GM15510 (cell line): ENCODE data around the gene ZC3H18.

Source experiments
- POLR2A ChIP-seq: IDR thresholded peaks from 3 replicates; pipeline ENCODE4 v1.6.1; 2011; ENCODE audit warnings: borderline replicate concordance; ENCODE audit not compliant: insufficient read length; ENCODE audit errors: extremely low read depth

Gene ZC3H18

DNA sequence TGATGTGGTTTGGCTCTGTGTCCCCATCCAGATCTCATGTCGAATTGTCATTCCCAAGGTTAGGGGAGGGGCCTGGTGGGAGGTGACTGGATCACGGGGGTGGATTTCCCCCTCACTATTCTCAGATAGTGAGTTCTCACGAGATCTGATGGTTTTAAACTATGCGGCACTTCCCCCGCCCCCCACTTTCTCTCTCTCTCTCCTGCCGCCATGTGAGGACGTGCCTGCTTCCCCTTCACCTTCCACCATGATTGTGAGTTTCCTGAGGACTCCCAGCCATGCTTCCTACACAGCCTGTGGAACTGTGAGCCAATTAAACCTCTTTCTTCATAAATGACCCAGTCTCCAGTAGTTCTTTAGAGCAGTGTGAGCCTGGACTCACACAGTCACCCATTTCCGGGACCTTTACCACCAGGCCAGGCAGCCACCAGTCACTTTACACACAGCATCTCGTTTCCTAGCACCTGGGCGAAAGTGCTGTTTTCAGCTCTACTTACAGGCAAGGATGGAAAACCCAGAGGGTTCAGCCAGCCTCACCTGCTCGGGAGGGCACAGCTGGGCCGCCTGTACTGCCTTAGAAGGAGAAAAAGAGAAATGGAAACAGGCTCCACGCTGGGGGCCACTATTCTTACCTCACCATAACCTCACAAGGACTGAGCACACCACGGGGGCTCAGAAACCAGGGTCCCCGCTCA is 13.8 kb upstream of the ZC3H18 start:
- TF ChIP-seq POLR2A = no peak

DNA sequence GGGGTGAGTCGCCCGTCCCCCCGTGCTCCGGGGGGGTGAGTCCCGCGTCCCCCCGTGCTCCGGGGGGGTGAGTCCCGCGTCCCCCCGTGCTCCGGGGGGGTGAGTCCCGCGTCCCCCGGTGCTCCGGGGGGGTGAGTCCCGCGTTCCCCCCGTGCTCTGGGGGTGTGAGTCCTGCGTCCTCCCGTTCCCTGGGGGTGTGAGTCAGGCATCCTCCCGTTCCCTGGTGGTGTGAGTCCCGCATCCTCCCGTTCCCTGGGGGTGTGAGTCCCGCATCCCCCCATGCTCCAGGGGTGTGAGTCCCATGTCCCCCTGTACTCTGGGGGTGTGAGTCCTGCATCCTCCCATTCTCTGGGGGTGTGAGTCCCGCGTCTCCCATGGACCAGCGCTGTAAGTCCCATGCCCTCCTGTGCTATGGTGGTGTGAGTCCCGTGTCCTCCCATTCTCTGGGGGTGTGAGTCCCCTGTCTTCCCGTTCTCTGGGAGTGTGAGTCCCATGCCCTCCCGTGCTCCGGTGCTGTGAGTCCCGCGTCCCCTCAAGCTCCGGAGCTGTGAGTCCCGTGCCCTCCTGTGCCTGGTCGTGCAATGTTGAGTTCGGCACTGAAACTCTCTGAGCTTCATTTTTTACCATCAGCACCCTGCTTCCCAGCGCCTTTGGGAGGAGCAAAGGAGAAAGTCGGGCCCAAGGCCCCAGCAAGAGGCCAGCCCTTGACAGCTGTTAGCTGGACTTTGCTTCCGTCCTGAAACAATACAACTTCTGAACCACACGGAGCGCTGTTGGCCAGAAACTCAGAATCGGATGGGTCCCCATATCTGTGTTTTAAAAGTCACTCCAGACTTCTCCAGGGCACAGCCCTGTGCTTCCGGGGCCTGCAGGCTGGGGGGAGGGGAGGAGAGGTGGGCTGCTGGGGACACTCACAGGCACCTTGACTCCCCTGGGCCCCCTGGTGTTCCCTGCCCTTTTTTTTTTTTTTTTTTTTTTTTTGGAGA is 11.5 kb upstream of the ZC3H18 start:
- no peak for TF ChIP-seq POLR2A

DNA sequence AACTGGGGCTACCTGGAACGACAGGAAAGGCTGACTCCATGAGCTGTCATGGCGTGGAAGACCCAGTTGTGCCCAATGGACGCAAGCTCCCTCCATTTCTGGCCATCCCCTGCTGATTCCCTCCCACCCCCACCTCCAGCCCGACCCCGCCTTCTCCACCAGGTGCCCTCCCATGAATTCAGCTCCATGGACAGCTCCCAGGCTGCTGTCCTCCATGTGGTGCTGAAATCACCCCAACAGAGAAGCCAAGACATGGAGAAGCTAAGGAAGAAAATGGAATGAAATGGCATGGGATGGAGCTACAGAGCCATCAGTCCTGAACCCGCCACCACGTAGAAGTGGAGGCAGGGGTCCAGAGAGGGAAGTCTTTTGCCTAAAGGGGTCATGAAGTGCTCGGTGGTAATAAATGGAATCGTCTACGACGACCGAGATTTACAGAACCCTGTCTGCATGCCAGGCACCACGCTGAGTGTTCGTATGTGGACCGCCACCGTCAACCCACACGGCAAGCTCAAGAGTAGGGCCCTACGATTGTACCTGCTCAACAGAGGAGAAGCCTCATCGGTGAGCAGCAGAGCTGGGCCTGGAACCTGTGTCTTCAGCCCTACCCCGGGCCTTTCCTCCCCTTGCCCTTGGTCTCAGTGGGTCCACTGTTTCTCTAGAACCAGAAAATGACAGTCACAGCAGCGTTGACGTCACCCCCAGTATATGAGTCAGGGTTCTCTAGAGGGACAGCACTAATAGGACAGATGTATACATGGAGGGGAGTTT is 9.3 kb upstream of the ZC3H18 start:
- no peak for TF ChIP-seq POLR2A

DNA sequence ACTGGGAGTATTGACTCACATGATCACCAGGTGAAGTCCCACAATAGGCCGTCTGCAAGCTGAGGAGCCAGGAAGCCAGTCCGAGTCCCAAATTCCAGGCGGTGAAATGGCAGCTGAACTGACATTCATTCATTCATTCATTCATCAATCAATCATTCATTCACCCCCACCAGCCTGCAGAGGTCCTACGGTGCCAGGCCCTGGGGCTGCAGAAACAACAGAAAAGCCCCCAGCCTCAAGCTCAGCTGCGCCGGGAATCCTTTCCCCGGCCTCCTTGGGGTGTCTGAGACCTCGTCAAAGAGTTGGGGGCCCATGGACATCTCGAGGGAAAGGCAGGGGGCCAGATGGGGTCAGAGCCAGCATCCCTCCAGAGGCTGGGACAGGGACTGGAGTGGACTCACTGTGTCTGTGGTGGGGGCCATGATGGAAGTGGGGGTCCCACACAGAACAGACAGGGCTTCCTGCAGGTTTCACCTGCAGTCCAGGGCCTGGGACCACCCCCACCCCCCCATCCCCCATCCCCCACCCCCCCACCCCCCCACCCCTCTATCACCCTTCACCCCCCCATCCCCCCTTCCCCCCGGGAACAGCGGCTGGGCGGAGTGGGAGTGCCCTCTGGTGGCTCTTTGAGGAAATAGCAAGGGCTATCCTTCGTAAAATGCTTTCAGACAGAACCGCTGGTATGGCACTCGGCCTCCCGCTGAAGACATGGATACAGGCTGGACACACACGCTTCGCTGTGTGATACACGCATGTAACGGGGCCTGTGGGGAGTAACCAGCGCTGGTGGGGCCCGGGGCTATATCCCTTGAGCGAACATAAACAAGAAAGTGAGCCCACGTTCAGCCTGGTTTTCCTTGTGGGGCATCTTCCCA is 8.5 kb upstream of the ZC3H18 start:
- TF ChIP-seq POLR2A = no peak

- TF ChIP-seq POLR2A = no peak
Measured at GRCh38 chr16:88566158-88566557, 4.0 kb upstream of the ZC3H18 start.

DNA sequence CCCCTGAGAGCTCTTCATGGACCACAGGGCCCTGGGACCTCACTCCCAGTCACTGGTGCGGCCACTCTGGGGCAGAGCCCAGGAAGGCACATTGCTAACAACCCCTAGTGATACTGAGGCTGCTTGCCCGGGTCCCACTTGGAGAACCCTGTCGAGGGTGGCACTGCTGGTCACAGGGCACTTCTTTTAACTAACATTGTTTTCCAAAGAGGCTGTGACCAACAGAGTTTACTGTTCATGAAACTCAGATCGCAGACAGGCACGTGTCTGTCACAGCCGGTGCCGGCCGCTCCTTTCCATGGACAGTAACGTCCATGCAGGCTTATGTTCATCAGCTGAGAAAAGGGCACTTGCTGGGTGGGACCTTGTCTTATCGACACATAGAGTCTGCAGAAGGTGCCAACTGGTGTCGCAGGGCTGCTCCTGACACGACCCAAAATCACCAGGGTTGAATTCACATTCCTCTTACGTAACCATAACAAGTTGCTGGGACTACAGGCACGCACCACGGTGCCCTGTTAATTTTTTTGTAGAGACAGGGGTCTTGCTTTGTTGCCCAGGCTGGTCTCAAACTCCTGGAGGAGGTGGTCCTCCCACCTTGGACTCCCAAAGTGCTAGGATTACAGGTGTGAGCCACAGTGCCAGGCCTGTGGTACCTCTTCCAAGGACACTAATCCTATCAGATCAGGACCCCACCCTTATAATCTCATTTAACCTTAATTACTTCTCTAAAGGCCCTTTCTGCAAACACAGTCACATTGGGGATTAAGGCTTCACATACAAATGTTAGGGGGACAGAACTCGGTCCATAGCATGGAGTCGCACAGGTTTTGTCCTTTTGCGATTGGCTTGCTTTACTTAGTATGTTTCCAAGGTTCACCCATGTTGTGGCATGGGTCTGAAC is 1.2 kb upstream of the ZC3H18 start:
- TF ChIP-seq POLR2A = no peak

DNA sequence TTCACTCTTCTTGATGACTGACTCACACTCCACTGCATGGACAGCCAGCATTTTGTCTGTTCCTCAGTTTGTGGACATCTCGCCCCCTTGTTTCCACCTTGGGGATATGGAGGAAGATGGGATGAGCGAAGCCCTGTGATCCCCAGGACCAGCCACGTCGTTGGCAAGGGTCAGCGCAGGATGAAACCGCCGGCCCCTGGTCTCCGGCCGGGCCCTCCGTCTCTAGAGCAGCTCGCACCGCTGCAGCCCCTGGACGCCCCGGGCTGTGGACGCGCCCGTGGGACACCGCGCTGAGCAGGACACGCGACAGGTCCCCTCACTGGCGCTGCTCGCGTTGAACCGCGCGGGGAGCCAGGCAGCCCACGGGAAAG is 604 bp upstream of the ZC3H18 start:
- TF ChIP-seq POLR2A = no peak

- no peak for TF ChIP-seq POLR2A
Measured at GRCh38 chr16:88570691-88571092, 489 bp downstream of the ZC3H18 start.

- no peak for TF ChIP-seq POLR2A
Measured at GRCh38 chr16:88575251-88575650, 5.0 kb downstream of the ZC3H18 start.

- TF ChIP-seq POLR2A = no peak
Measured at GRCh38 chr16:88576307-88576706, 6.1 kb downstream of the ZC3H18 start.

DNA sequence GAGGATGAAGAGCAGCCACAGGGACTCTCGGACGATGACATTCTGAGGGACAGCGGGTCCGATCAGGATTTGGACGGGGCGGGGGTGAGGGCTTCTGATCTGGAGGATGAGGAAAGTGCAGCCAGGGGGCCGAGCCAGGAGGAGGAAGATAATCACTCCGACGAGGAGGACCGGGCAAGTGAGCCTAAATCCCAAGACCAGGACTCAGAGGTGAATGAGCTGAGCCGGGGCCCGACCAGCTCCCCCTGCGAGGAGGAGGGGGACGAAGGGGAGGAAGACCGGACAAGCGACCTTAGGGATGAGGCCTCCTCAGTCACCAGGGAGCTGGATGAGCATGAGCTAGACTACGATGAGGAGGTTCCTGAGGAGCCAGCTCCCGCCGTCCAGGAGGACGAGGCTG is 7.0 kb downstream of the ZC3H18 start:
- no peak for TF ChIP-seq POLR2A

DNA sequence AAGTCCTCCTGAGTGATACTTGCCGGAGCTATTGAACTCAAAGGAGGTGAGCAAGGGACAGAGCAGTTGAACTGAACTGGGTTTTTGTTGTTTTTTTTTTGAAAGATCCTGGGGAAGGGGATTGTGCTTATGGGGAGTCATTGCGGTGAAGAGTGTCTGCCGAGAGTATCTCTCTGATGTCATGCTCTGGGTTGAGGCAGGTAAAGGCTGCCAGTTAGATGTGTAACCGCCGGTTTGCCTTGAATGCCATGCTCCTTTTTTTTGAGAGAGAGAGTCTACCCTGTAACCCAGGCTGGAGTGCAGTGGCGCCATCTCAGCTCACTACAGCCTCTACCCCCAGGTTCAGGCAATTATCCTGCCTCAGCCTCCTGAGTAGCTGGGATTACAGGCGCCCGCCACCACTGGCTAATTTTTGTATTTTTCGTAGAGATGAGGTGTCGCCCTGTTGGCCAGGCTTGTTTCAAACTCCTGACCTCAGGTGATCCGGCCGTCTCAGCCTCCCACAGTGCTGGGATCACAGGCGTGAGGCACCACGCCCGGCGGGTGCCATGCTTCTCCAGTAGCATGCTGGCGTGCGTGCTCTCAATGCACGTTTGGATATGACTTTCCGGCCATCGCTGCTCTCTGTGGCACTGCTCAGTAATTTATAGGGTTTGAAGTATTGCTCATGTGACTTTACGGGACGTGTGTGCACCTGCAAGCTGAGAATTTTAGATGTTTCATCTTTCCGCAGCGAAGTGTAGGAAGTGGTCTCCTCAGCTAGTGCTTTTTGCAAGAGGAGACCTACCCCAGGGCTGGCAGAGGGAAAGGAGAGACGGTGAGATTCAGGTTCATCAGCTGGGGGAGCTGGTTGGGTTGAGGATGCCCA is 8.5 kb downstream of the ZC3H18 start:
- no peak for TF ChIP-seq POLR2A
